ENCODE measurements around the gene TBC1D14.

TBC1D14 gene

GRCh38 chr4:6912441-6912840, 2.8 kb downstream of the TBC1D14 start:
- H3K4me1 ChIP-seq (ENCODE audit: insufficient read depth, low read length, poor library complexity, severe bottlenecking) = peaks cover 38% of the 10 kb centered on the region
- no peak overlapping the region for H3K9ac ChIP-seq (ENCODE audit: low read depth, low read length, poor library complexity, severe bottlenecking)
- no peak overlapping the region for H3K4me3 ChIP-seq (ENCODE audit: low read length, poor library complexity, severe bottlenecking)
- TF ChIP-seq CTCF (conservative IDR thresholded peaks at IDR 0.05; ENCODE audit: low read length) = no peak
- TF ChIP-seq EZH2phosphoT487 (IDR thresholded peaks at IDR 0.05; ENCODE audit: borderline replicate concordance) = no peak
- H3K27me3 ChIP-seq (ENCODE audit: insufficient read depth, low read length, poor library complexity, severe bottlenecking) = no peaks in the 10 kb centered on the region
- no peaks in the 10 kb centered on the region for H3K36me3 ChIP-seq (ENCODE audit: insufficient read depth, low read length)
- H3K9me2 ChIP-seq (replicated peaks; ENCODE audit: low read depth, low read length) = no peaks in the 10 kb centered on the region
- no peaks in the 10 kb centered on the region for H3F3A ChIP-seq (ENCODE audit: low read depth)
- H3K79me2 ChIP-seq (ENCODE audit: insufficient read depth, low read length) = peaks cover 35% of the 10 kb centered on the region; the same call in 1 of the 2 replicates
- peaks cover 13% of the 10 kb centered on the region for H4K20me1 ChIP-seq (ENCODE audit: insufficient read depth, low read length, poor library complexity, severe bottlenecking)
- no peak overlapping the region for H2AFZ ChIP-seq (ENCODE audit: low read length)
- H3K9me3 ChIP-seq (ENCODE audit: insufficient read depth, low read depth, low read length) = no peaks in the 10 kb centered on the region
- H3K4me2 ChIP-seq (ENCODE audit: low read depth, low read length, poor library complexity, severe bottlenecking) = no peak overlapping the region

- H3K4me3 ChIP-seq (ENCODE audit: low read length, poor library complexity, severe bottlenecking) = no peak overlapping the region
- no peaks in the 10 kb centered on the region for H3K9me3 ChIP-seq (ENCODE audit: insufficient read depth, low read depth, low read length)
- no peak overlapping the region for H2AFZ ChIP-seq (ENCODE audit: low read length)
- H3F3A ChIP-seq (ENCODE audit: low read depth) = no peaks in the 10 kb centered on the region
- TF ChIP-seq EZH2phosphoT487 (IDR thresholded peaks at IDR 0.05; ENCODE audit: borderline replicate concordance) = no peak
- TF ChIP-seq CTCF (conservative IDR thresholded peaks at IDR 0.05; ENCODE audit: low read length) = no peak
- H3K79me2 ChIP-seq (ENCODE audit: insufficient read depth, low read length) = peaks cover 35% of the 10 kb centered on the region; the same call in 1 of the 2 replicates
- no peak overlapping the region for H3K9ac ChIP-seq (ENCODE audit: low read depth, low read length, poor library complexity, severe bottlenecking)
- no peaks in the 10 kb centered on the region for H3K36me3 ChIP-seq (ENCODE audit: insufficient read depth, low read length)
- peaks cover 46% of the 10 kb centered on the region for H3K4me1 ChIP-seq (ENCODE audit: insufficient read depth, low read length, poor library complexity, severe bottlenecking)
- H4K20me1 ChIP-seq (ENCODE audit: insufficient read depth, low read length, poor library complexity, severe bottlenecking) = peaks cover 13% of the 10 kb centered on the region
- no peaks in the 10 kb centered on the region for H3K27me3 ChIP-seq (ENCODE audit: insufficient read depth, low read length, poor library complexity, severe bottlenecking)
- H3K4me2 ChIP-seq (ENCODE audit: low read depth, low read length, poor library complexity, severe bottlenecking) = no peak overlapping the region
- no peaks in the 10 kb centered on the region for H3K9me2 ChIP-seq (replicated peaks; ENCODE audit: low read depth, low read length)
These were observed 3.8 kb downstream of the TBC1D14 start for GRCh38 chr4:6913350-6913905.

GRCh38 chr4:6914448-6914847, 4.8 kb downstream of the TBC1D14 start:
- no peak overlapping the region for H3K4me2 ChIP-seq (ENCODE audit: low read depth, low read length, poor library complexity, severe bottlenecking)
- H3K27me3 ChIP-seq (ENCODE audit: insufficient read depth, low read length, poor library complexity, severe bottlenecking) = no peaks in the 10 kb centered on the region
- peaks cover 46% of the 10 kb centered on the region for H3K4me1 ChIP-seq (ENCODE audit: insufficient read depth, low read length, poor library complexity, severe bottlenecking)
- H3K9me2 ChIP-seq (replicated peaks; ENCODE audit: low read depth, low read length) = no peaks in the 10 kb centered on the region
- TF ChIP-seq CTCF (conservative IDR thresholded peaks at IDR 0.05; ENCODE audit: low read length) = no peak
- TF ChIP-seq EZH2phosphoT487 (IDR thresholded peaks at IDR 0.05; ENCODE audit: borderline replicate concordance) = no peak
- no peaks in the 10 kb centered on the region for H3F3A ChIP-seq (ENCODE audit: low read depth)
- peaks cover 35% of the 10 kb centered on the region; the same call in 1 of the 2 replicates for H3K79me2 ChIP-seq (ENCODE audit: insufficient read depth, low read length)
- H3K9ac ChIP-seq (ENCODE audit: low read depth, low read length, poor library complexity, severe bottlenecking) = no peak overlapping the region
- no peaks in the 10 kb centered on the region for H3K36me3 ChIP-seq (ENCODE audit: insufficient read depth, low read length)
- no peaks in the 10 kb centered on the region for H3K9me3 ChIP-seq (ENCODE audit: insufficient read depth, low read depth, low read length)
- peaks cover 17% of the 10 kb centered on the region for H4K20me1 ChIP-seq (ENCODE audit: insufficient read depth, low read length, poor library complexity, severe bottlenecking)
- no peak overlapping the region for H3K4me3 ChIP-seq (ENCODE audit: low read length, poor library complexity, severe bottlenecking)
- no peak overlapping the region for H2AFZ ChIP-seq (ENCODE audit: low read length)

Measured in Loucy (cell line).